Measurements from ENCODE around the gene NAGLU.

The NAGLU gene

DNA sequence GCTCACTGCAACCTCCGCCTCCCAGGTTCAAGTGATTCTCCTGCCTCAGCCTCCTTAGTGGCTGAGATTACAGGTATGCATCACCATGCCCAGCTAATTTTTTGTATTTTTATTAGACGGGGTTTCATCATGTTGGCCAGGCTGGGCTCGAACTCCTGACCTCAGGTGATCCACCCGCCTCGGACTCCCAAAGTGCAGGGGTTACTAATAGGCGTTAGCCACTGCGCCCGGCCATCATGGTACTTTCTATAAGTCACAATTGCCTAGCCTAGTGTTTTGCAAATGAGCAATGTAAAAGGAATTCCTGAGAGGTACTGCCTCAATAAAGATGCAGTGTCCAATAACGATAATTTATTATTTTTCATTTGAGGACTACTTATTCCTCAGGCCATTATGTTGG lies 55.4 kb downstream of the NAGLU start:
- no peak for TF ChIP-seq ZFX (IDR thresholded peaks at IDR 0.05)
- TF ChIP-seq, protein P1, sequence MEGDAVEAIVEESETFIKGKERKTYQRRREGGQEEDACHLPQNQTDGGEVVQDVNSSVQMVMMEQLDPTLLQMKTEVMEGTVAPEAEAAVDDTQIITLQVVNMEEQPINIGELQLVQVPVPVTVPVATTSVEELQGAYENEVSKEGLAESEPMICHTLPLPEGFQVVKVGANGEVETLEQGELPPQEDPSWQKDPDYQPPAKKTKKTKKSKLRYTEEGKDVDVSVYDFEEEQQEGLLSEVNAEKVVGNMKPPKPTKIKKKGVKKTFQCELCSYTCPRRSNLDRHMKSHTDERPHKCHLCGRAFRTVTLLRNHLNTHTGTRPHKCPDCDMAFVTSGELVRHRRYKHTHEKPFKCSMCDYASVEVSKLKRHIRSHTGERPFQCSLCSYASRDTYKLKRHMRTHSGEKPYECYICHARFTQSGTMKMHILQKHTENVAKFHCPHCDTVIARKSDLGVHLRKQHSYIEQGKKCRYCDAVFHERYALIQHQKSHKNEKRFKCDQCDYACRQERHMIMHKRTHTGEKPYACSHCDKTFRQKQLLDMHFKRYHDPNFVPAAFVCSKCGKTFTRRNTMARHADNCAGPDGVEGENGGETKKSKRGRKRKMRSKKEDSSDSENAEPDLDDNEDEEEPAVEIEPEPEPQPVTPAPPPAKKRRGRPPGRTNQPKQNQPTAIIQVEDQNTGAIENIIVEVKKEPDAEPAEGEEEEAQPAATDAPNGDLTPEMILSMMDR (conservative IDR thresholded peaks at IDR 0.05), result no peak
- H3K27ac ChIP-seq, result no peak overlapping the region

Measured in C4-2B (cell line).